HG03103 (cell line): ENCODE data around the gene SBNO1.
"Not testable (repeated sequence)": the region's sequence is repeated elsewhere in the genome, so short reads cannot be mapped to it uniquely, and the experiment has no call there.

Experiments used
- ATAC-seq: cut with Tn5 transposase; IDR thresholded peaks from one replicate; pipeline ENCODE4 v1.9.1; 2021; ENCODE audit warnings: low read depth; ENCODE audit not compliant: unreplicated experiment

The SBNO1 gene

GRCh38 chr12:123356159-123356670, 8.4 kb downstream of the SBNO1 start:
- no peak for ATAC-seq

- ATAC-seq, result no peak
Measured at GRCh38 chr12:123354600-123354999, 10.0 kb downstream of the SBNO1 start.

GRCh38 chr12:123351349-123351748, 13.3 kb downstream of the SBNO1 start:
- no peak for ATAC-seq

- no peak for ATAC-seq
Measured at GRCh38 chr12:123346946-123347345, 17.7 kb downstream of the SBNO1 start.

GRCh38 chr12:123344086-123344485, 20.6 kb downstream of the SBNO1 start:
- no peak for ATAC-seq

- ATAC-seq, result no peak
Measured at GRCh38 chr12:123337070-123337469, 27.6 kb downstream of the SBNO1 start.

GRCh38 chr12:123336530-123336929, 28.1 kb downstream of the SBNO1 start:
- no peak for ATAC-seq

GRCh38 chr12:123335490-123335889, 29.2 kb downstream of the SBNO1 start:
- ATAC-seq, result no peak

- ATAC-seq, result no peak
Measured at GRCh38 chr12:123329799-123330198, 34.8 kb downstream of the SBNO1 start.

GRCh38 chr12:123319826-123320225, 44.8 kb downstream of the SBNO1 start:
- ATAC-seq, result no peak

- no peak for ATAC-seq
Measured at GRCh38 chr12:123319273-123319672, 45.4 kb downstream of the SBNO1 start.

- not testable (repeated sequence) for ATAC-seq
Measured at GRCh38 chr12:123313046-123313445, 51.6 kb downstream of the SBNO1 start.

- ATAC-seq, result no peak
Measured at GRCh38 chr12:123306200-123306599, 58.4 kb downstream of the SBNO1 start.

GRCh38 chr12:123305136-123305535, 59.5 kb downstream of the SBNO1 start:
- ATAC-seq, result no peak

GRCh38 chr12:123293178-123293760, 71.4 kb downstream of the SBNO1 start:
- no peak for ATAC-seq

- ATAC-seq, result no peak
Measured at GRCh38 chr12:123289911-123290310, 74.7 kb downstream of the SBNO1 start.

- ATAC-seq, result no peak
Measured at GRCh38 chr12:123288751-123289346, 75.8 kb downstream of the SBNO1 start.

GRCh38 chr12:123286652-123287373, 77.8 kb downstream of the SBNO1 start:
- no peak for ATAC-seq

GRCh38 chr12:123284669-123285068, 80.0 kb downstream of the SBNO1 start:
- ATAC-seq, result no peak

- no peak for ATAC-seq
Measured at GRCh38 chr12:123283461-123283860, 81.2 kb downstream of the SBNO1 start.

- ATAC-seq, result no peak
Measured at GRCh38 chr12:123282111-123282510, 82.5 kb downstream of the SBNO1 start.

- ATAC-seq, result no peak
Measured at GRCh38 chr12:123280971-123281370, 83.7 kb downstream of the SBNO1 start.
